ENCODE results near the gene ANXA4. TPM values are rescaled to one million over a fixed set of nuclear protein-coding genes. Genes with fewer than 3 reads are reported as not detected.
A peak's percentile ranks its signal among the peaks of the same experiment; 100 is the strongest.
"Not testable (repeated sequence)": the region's sequence is repeated elsewhere in the genome, so short reads cannot be mapped to it uniquely, and the experiment has no call there.

ANXA4 gene
- total RNA-seq, 4 donors from 2014 or later, result 72.0 to 101 (median 82.5) TPM

DNA sequence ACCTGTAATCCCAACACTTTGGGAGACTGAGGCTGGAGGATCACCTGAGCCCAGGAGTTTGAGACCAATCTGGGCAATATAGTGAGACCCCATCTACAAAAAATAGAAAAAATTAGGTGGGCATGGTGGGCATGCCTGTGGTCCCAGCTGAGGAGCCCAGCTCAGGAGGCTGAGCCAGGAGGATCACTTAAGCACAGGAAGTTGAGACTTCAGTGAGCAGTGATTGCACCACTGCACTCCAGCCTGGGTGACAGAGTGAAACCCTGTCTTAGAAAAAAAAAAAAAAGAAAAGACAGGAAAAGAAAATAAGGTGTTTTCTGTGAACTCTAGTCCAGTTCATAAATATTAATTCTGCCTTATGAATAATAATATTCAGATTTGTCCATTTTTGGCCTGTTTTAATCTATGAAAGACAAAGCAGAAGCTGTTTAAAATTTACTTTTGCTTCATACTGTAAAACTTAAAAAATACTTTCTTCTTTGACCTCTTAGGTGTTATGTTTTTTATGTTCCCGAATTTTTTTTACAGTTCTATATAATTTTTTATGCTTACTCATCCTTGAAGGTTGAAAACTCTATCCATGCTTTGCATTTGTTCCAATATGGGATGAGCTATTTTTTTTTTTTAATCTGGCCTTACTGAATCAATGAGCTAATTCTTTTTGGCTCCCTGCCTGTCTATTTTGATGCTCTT, 8.4 kb upstream of the ANXA4 start:
- H3K4me3 ChIP-seq (replicated peaks in 1 of 3), result no peak overlapping the region
- no peaks in the 10 kb centered on the region for H3K9me3 ChIP-seq
- peaks cover 0 to 9% of the 10 kb centered on the region in 2 donors for H3K4me1 ChIP-seq
- intact Hi-C loops (cut with DNase I), result no loop called here
- DNase-seq, result no peak
- TF ChIP-seq POLR2A (IDR thresholded peaks at IDR 0.05), result no peak
- TF ChIP-seq, protein P1, sequence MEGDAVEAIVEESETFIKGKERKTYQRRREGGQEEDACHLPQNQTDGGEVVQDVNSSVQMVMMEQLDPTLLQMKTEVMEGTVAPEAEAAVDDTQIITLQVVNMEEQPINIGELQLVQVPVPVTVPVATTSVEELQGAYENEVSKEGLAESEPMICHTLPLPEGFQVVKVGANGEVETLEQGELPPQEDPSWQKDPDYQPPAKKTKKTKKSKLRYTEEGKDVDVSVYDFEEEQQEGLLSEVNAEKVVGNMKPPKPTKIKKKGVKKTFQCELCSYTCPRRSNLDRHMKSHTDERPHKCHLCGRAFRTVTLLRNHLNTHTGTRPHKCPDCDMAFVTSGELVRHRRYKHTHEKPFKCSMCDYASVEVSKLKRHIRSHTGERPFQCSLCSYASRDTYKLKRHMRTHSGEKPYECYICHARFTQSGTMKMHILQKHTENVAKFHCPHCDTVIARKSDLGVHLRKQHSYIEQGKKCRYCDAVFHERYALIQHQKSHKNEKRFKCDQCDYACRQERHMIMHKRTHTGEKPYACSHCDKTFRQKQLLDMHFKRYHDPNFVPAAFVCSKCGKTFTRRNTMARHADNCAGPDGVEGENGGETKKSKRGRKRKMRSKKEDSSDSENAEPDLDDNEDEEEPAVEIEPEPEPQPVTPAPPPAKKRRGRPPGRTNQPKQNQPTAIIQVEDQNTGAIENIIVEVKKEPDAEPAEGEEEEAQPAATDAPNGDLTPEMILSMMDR (IDR thresholded peaks at IDR 0.05), result no peak
- H3K27ac ChIP-seq, result no peak overlapping the region
- 78 to 86% methylated on average over 1 of the region's 1 CpG for WGBS, 2 donors
- H3K36me3 ChIP-seq, result no peaks in the 10 kb centered on the region
- no peaks in the 10 kb centered on the region for H3K27me3 ChIP-seq

DNA sequence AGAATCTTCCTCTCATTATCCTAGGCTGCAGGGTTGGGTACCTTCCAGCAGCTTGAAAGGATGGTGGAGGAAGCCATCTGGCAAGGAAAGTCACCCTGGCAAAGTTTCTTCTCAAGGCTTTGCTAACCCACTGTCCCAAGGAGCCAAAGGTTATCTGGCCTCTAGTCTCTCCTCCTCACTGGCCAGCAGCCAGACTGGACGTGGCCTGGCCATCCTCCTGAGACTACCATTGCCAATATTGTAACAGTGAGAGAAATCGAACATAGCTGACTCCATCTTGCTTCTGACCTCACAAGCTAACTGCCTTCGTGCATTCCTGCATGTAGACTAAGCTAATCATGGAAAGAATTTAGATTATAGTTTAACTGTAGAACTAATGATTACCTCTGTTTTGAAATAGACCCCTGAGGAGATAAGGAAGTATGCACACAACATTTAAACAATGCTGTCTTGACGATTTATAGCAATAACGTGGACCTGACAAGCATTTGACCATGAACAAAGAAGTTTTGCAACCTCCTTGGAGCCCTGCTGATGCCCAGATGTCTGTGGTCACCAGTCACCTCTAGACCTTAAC, 7.8 kb upstream of the ANXA4 start:
- Histone ChIP-seq H3K36me3 (no peaks in the 10 kb centered on the region), H3K9me3 (no peaks in the 10 kb centered on the region), H3K4me1 (peaks cover 0 to 9% of the 10 kb centered on the region in 2 donors), H3K27me3 (no peaks in the 10 kb centered on the region), H3K27ac (no peak overlapping the region), H3K4me3 (replicated peaks in 1 of 3) (no peak overlapping the region)
- intact Hi-C loops (cut with DNase I), result no loop called here
- DNase-seq, result no peak
- no peak for TF ChIP-seq POLR2A (IDR thresholded peaks at IDR 0.05)
- TF ChIP-seq, protein P1 (IDR thresholded peaks at IDR 0.05), result no peak
- 68 to 71% methylated on average over 5 of the region's 5 CpGs for WGBS, 2 donors

DNA sequence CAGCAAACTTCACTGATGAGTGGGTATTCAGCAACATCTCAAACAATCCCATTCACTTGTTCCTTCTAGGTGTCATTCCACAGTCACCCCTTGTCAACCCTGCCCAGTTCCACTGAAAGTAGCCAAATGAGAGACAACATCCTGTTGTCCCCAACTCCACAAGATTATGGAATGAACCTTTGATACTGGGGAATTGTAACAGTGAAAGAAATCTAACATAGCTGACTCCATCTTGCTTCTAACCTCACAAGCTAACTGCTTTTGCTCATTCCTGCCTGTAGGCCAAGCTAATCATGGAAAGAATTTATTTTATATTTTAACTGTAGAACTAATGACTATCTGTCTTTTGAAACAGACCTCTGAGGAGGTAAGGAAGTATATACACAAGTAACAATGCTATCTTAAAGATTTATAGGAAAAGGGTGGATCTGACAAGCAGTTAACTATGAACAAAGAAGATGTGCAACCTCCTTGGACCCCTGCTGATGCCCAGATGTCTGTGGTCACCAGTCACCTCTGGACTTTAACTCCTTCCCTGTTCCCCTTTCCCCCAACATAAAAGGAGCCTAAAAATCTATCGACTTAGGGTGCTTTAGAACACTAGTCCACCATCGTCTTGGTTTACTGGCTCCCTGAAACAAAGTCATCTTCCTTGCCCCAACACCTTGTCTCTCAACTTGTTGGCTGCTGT, 6.9 kb upstream of the ANXA4 start:
- intact Hi-C loops (cut with DNase I), result no loop called here
- Histone ChIP-seq H3K4me3 (replicated peaks in 1 of 3) (no peak overlapping the region), H3K9me3 (no peaks in the 10 kb centered on the region), H3K4me1 (peaks cover 0 to 9% of the 10 kb centered on the region in 2 donors), H3K36me3 (no peaks in the 10 kb centered on the region), H3K27me3 (no peaks in the 10 kb centered on the region), H3K27ac (no peak overlapping the region)
- TF ChIP-seq POLR2A (IDR thresholded peaks at IDR 0.05), result no peak
- TF ChIP-seq, protein P1 (IDR thresholded peaks at IDR 0.05), result no peak
- 93 to 96% methylated on average over 2 of the region's 2 CpGs for WGBS, 2 donors
- DNase-seq, result no peak

DNA sequence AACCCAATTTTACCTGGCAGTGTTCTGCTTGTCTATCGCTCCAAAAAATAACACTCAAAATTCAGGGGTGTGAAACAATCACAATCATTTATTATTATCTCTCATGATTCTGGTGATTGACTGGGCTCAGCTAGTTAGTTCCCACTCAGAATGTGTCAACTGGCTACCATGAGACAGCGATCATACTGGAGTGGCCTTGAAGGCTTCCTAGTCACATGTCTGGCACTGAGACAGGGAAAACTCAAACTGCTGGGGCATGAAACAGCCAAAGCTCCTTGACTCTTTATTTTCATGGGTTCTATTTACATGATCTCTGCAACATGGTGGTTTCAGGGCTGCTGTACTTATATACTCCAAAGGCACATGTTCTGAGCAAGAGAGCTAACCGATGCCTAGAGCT, 6.2 kb upstream of the ANXA4 start:
- H3K4me3 ChIP-seq (replicated peaks in 1 of 3), result no peak overlapping the region
- H3K27me3 ChIP-seq, result no peaks in the 10 kb centered on the region
- H3K4me1 ChIP-seq, result peaks cover 0 to 10% of the 10 kb centered on the region in 2 donors
- DNase-seq, result peak; percentile 61 to 76
- TF ChIP-seq, protein P1 (IDR thresholded peaks at IDR 0.05), result no peak
- no peak for TF ChIP-seq POLR2A (IDR thresholded peaks at IDR 0.05)
- no peak overlapping the region for H3K27ac ChIP-seq
- no peaks in the 10 kb centered on the region for H3K36me3 ChIP-seq
- intact Hi-C loops (cut with DNase I), result no loop called here
- WGBS, 2 donors, result 48% methylated on average over 3 of the region's 3 CpGs
- H3K9me3 ChIP-seq, result no peaks in the 10 kb centered on the region

DNA sequence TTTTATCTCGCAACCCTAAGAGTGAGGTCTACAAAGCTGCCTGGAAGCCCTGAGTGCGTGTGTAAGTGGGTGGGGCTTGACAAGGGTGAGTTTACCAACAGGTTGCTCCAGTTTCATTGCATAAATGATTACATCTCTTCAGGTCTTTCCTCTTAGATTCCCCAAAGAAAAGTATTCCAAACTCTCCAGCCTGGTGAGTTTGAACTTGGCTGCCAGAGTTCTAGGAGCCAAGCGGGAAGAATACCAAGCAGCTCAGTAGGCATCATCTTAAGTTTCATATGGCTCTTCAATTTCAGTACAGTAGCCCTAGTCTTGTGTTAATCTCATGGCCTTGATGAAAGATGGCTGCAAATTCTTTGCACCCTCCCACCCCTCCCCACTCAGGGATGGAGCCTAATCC, 3.8 kb upstream of the ANXA4 start:
- 77 to 83% methylated on average over 3 of the region's 3 CpGs for WGBS, 2 donors
- H3K27ac ChIP-seq; DNase-seq; intact Hi-C loops (cut with DNase I); H3K36me3 ChIP-seq; H3K27me3 ChIP-seq; H3K4me3 ChIP-seq (replicated peaks in 1 of 3); H3K9me3 ChIP-seq: not testable (repeated sequence)
- peaks cover 12 to 20% of the 10 kb centered on the region in 2 donors for H3K4me1 ChIP-seq

Measured in thyroid gland (tissue), 4 donors.